GM19099 (cell line): Measurements from ENCODE around the gene KIF27.
"Not testable (repeated sequence)": the region's sequence is repeated elsewhere in the genome, so short reads cannot be mapped to it uniquely, and the experiment has no call there.

Experiments
- POLR2A ChIP-seq: IDR thresholded peaks from 3 replicates; pipeline ENCODE4 v1.6.1; 2011; ENCODE audit warnings: low read depth; ENCODE audit not compliant: insufficient read length; ENCODE audit errors: extremely low read depth

KIF27 gene

DNA sequence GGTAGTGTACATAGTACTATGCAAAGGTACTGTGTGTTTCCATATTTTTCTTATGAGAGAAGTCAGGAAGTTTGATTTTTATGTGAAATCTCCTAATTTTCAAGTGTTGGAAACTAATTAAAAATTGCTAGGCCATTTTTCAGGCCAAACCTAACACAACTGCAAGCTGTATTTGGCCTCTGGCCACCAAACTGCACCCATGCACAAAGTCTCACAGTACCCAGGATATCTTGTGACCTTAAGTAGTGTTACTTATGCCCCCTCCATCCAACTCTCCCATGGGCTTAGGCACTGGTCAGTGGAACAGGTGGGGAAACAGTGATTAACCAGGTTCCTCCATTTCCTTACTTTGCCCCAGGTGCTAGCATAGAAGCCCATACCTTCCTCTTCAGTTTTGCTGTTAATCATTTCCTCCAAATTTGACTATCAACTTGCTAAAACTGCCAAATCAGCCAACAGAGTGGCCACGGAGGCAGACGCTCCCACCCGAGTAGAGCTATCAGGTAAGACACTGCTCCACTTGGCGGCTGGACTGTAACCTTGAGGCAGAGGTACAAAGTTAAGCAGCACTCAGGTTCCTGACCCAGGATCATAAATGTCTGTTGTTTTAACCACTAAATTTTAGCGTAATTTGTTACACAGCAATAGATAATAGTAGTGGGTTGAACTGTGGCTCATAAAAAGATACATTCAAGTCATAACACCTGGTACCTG, 19.5 kb upstream of the KIF27 start:
- TF ChIP-seq POLR2A: no peak

- no peak for TF ChIP-seq POLR2A
Observed at GRCh38 chr9:83937861-83938455, 16.7 kb upstream of the KIF27 start.

DNA sequence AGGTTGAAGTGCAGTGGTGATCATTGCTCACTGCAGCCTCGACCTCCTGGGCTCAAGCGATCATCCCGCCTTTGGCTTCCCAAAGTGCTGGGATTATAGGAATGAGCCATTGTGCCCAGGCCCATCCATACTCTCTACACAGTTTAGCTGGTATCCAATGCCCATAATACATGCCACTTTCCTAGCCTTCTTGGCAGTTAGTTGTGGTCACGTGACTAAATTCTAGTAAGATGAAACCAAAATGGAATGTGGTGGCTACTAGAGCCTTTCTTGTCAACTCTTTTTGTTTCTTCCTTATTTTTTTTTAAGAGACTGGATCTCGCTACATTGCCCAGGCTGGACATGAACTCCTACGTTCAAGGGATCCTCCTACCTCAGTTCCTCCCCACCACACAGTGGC, 15.3 kb upstream of the KIF27 start:
- TF ChIP-seq POLR2A: no peak

DNA sequence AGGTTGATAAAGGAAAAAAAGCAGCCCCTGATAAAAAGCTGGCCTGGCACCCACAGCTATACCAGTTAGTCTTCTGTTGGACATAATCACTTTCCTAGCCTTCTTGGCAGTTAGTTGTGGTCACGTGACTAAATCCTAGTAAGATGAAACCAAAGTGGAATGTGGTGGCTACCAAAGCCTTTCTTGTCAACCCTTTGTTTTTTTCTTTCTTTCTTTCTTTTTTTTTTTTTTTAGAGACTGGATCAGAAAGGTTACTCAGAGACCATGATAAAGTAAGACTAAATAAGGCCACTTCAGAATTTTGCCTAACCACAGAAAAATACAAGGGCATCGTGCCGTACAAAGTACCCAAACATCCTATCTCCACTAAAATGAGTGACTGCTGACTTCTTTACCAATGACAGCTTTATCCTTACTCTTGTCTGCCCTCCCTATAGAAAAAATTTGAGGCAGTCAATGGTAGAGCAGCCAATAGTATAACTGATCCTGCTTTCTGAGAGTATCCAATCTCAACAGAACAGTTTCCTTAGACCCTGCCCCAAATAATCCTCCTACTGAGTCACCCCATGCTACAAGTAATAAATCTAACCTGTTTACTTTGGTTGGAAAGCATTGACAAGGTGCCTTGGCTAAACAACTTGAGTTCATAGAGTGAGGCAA, 14.2 kb upstream of the KIF27 start:
- no peak for TF ChIP-seq POLR2A

DNA sequence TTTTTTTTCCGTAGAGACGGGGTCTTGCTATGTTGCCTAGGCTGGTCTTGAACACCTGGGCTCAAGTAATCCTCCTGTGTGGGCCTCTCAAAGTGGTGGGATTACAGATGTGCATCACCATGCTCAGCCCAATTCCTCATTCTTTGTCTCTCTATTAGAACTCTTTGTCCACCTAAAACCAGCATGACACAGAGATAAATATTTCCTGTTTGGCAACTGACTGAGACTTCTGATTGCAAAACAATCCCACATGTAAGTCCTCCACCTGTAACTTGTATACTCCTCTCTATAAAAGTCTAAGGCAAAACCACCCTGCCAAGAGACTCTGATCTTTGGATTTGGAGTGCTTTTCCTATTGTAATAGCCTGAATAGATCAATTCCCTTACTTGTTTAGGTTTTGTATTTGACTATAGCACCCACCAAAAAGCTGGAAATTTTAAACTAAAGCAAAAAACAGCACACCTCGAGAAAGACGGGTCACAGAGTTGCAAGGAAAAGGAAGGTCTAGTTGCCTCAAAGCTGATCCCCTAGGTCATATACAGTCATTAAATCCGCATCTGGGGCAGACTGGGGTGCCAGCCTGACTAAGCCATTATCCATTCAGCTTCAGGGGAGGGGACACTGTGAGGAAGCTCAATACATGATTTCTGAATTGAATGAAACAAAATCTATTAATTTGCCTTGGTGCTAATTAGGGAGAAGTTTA, 13.5 kb upstream of the KIF27 start:
- no peak for TF ChIP-seq POLR2A

- TF ChIP-seq POLR2A: no peak
Observed at GRCh38 chr9:83933790-83934189, 12.6 kb upstream of the KIF27 start.

DNA sequence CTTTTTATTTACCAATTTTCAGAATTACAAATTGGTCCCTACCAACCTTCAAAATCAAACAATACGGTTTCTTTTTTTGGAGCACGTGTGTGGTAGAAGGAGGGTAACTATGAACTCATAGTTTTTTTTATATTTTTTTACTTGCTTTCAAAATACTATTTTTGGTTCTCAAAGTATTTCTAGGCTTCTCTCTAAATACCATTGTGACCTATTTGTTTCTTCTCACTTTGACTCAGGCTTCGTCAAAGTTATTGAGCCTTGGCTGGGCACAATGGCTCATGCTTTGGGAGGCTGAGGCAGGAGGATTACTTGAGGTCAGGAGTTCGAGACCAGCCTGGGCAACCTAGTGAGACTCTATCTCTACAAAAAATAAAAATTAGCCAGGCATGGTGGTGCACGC, 11.6 kb upstream of the KIF27 start:
- TF ChIP-seq POLR2A: no peak

DNA sequence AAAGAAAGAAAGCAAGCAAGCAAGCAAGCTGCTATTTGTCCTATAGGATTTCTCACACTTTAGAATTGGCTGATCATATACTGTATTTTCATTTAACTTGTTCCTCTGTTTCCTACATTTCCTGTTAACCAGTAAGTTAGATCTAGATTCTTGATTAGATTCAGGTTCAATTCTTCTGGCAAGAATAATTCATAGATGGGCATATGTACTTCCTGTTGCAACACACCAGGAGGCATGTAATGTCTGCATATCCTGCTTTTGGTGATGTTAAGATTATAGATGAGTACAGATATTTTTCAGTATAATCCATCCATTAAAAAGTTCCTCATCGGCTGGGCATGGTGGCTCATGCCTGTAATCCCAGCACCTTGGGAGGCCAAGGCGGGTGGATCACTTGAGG, 10.8 kb upstream of the KIF27 start:
- TF ChIP-seq POLR2A: no peak

DNA sequence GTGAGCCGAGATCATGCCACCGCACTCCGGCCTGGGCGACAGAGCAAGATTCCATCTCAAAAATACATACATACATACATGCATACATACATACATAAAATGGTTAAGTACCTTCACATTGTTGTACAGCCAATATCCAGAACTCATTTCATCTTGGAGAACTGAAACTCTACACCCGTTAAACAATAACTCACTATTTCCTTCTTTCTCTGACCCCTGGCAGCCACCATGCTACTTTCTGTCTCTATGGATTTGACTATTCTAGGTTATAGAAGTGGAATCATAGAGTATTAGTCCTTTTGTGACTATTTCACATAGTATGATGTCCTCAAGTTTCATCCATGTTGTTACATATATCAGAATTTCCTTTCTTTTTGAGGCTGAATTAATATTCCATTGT, 9.6 kb upstream of the KIF27 start:
- no peak for TF ChIP-seq POLR2A

GRCh38 chr9:83927591-83927990, 6.4 kb upstream of the KIF27 start:
- TF ChIP-seq POLR2A: no peak

- TF ChIP-seq POLR2A: no peak
Observed at GRCh38 chr9:83920469-83920926, 734 bp downstream of the KIF27 start.

DNA sequence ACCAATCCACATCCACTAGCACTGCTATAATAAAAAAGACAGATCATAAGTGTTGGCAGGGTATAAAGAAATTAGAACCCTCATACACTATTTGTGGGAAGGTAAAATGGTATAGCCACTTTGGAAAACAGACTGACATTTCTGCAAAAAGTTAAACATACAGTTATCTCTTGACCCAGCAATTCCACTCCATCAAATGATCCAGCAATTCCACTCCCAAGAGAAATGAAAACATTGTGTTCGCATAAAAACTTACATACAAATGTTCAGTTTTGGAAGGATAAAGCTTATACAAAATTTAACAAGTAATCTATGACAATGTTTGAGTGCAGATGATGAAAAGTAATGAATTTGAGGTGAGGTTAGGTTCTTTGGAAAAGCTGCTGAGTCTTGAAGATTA, 2.1 kb downstream of the KIF27 start:
- TF ChIP-seq POLR2A: no peak

- TF ChIP-seq POLR2A: no peak
Observed at GRCh38 chr9:83906144-83906543, 15.1 kb downstream of the KIF27 start.

GRCh38 chr9:83817356-83818278, 103.6 kb downstream of the KIF27 start, which contains the start of gene GKAP1:
TSS of gene GKAP1 (minus strand) at chr9:83817769. CDS start at chr9:83806517, 11,252 bp downstream.
- TF ChIP-seq POLR2A: not testable (repeated sequence)
